ENCODE measurements around the gene PLB1.

- no peak for TF ChIP-seq CTCF (IDR thresholded peaks at IDR 0.05)
- TF ChIP-seq EZH2 (IDR thresholded peaks at IDR 0.05; ENCODE audit: borderline replicate concordance, insufficient read depth, low read depth, low read length, poor library complexity, severe bottlenecking): no peak
Observed at GRCh38 chr2:28565033-28565432, 69.2 kb downstream of the PLB1 start.
